Glutamatergic neuron (in vitro differentiated cells): ENCODE results near the gene NMU. TPM values are rescaled to one million over a fixed set of nuclear protein-coding genes. Genes with fewer than 3 reads are reported as not detected.
"Not testable (repeated sequence)": the region's sequence is repeated elsewhere in the genome, so short reads cannot be mapped to it uniquely, and the experiment has no call there.

Experiments
- DNase-seq: peaks from one replicate; pipeline ENCODE4 v3.0.0; 2022
- H3K27ac Mint-ChIP-seq: one replicate; pipeline ENCODE4 v1.8.0; 2020; ENCODE audit warnings: mild to moderate bottlenecking, mixed read lengths, inconsistent platforms; ENCODE audit not compliant: unreplicated experiment
- H3K27me3 Mint-ChIP-seq: one replicate; pipeline ENCODE4 v1.8.0; 2020; ENCODE audit warnings: mild to moderate bottlenecking, moderate library complexity, mixed read lengths, inconsistent platforms; ENCODE audit not compliant: unreplicated experiment
- H3K36me3 Mint-ChIP-seq: one replicate; pipeline ENCODE4 v1.8.0; 2020; ENCODE audit warnings: mild to moderate bottlenecking, mixed read lengths, inconsistent platforms; ENCODE audit not compliant: unreplicated experiment
- H3K4me1 Mint-ChIP-seq: one replicate; pipeline ENCODE4 v1.8.0; 2020; ENCODE audit warnings: mild to moderate bottlenecking, low read depth, mixed read lengths, inconsistent platforms; ENCODE audit not compliant: unreplicated experiment
- H3K4me3 Mint-ChIP-seq: one replicate; pipeline ENCODE4 v1.8.0; 2020; ENCODE audit warnings: mild to moderate bottlenecking, mixed read lengths, inconsistent platforms; ENCODE audit not compliant: unreplicated experiment
- H3K9me3 Mint-ChIP-seq: one replicate; pipeline ENCODE4 v1.8.0; 2020; ENCODE audit warnings: mild to moderate bottlenecking, moderate library complexity, mixed read lengths, inconsistent platforms; ENCODE audit not compliant: unreplicated experiment
- total RNA-seq: library from RNA; stranded (reverse); fragmentation: NEBNext Ultra II Directional; extraction: Animal tissue kit (Norgen Biotek cat#: 25700); gene quantifications from one replicate; pipeline ENCODE4 v1.2.1, GENCODE V29; 2021; ENCODE audit not compliant: unreplicated experiment
- TF ChIP-seq, protein P1 (sequence below): fragments of 200-600 bp; sonication (generic); IDR thresholded peaks from one replicate; pipeline ENCODE4 v1.5.0; 2021; ENCODE audit not compliant: partially characterized antibody, unreplicated experiment

NMU gene
- total RNA-seq, 1 donor from 2014 or later, result 9.4 TPM

DNA sequence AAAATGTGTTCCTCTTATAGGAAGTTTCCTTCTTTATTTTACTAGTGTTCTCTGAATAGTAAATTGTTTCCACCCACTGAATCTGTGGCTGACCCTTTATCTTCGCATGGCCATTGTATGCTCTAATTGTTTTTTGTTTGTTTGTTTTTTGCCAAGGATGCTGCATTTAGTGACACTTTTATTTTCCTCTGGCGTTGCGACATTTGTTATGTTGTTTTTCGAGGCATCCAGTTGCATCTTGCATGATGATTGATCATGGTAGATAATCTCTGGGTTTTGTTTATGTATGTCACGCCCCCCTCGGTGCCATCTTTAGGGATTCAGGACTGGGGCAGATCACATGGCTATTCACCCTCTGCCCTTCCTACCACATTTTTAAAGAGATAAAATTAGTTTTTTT lies 2.2 kb downstream of the NMU start:
- no peak overlapping the region for H3K27ac Mint-ChIP-seq
- peaks cover 4% of the 10 kb centered on the region for H3K27me3 Mint-ChIP-seq
- peaks cover 2% of the 10 kb centered on the region for H3K9me3 Mint-ChIP-seq
- H3K36me3 Mint-ChIP-seq, result no peaks in the 10 kb centered on the region
- peaks cover 21% of the 10 kb centered on the region for H3K4me1 Mint-ChIP-seq
- DNase-seq, result no peak
- no peak overlapping the region for H3K4me3 Mint-ChIP-seq
- TF ChIP-seq, protein P1, sequence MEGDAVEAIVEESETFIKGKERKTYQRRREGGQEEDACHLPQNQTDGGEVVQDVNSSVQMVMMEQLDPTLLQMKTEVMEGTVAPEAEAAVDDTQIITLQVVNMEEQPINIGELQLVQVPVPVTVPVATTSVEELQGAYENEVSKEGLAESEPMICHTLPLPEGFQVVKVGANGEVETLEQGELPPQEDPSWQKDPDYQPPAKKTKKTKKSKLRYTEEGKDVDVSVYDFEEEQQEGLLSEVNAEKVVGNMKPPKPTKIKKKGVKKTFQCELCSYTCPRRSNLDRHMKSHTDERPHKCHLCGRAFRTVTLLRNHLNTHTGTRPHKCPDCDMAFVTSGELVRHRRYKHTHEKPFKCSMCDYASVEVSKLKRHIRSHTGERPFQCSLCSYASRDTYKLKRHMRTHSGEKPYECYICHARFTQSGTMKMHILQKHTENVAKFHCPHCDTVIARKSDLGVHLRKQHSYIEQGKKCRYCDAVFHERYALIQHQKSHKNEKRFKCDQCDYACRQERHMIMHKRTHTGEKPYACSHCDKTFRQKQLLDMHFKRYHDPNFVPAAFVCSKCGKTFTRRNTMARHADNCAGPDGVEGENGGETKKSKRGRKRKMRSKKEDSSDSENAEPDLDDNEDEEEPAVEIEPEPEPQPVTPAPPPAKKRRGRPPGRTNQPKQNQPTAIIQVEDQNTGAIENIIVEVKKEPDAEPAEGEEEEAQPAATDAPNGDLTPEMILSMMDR, result no peak

DNA sequence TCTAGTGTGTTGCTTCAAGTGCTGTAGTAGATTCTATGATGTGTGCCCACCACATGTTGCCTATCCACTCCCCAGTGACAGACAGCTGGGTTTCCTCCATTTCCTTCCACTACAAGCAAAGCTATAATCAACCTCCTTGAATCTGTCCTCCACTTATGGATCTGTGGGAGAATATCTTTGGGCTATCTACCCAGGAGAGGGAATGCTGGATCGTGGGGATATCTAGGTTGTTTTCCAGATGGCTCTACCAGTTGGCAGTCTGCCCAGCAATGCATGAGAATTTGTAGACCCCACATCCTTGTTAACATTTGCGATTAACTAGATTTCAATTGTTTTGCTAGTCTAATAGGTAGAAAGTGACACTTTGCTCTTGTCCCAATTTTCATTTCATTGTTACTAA lies 10.3 kb downstream of the NMU start:
- DNase-seq, result no peak
- H3K4me1 Mint-ChIP-seq, result no peaks in the 10 kb centered on the region
- H3K27me3 Mint-ChIP-seq, result no peaks in the 10 kb centered on the region
- no peaks in the 10 kb centered on the region for H3K36me3 Mint-ChIP-seq
- H3K9me3 Mint-ChIP-seq, result no peaks in the 10 kb centered on the region
- H3K4me3 Mint-ChIP-seq, result no peak overlapping the region
- no peak overlapping the region for H3K27ac Mint-ChIP-seq
- TF ChIP-seq, protein P1, result no peak

DNA sequence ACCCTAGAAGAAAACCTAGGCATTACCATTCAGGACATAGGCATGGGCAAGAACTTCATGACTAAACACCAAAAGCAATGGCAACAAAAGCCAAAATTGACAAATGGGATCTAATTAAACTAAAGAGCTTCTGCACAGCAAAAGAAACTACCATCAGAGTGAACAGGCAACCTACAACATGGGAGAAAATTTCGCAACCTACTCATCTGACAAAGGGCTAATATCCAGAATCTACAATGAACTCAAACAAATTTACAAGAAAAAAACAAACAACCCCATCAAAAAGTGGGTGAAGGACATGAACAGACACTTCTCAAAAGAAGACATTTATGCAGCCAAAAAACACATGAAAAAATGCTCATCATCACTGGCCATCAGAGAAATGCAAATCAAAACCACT lies 12.0 kb downstream of the NMU start:
- H3K4me1 Mint-ChIP-seq, H3K27me3 Mint-ChIP-seq, H3K27ac Mint-ChIP-seq, H3K9me3 Mint-ChIP-seq, H3K4me3 Mint-ChIP-seq, DNase-seq, H3K36me3 Mint-ChIP-seq: not testable (repeated sequence)

DNA sequence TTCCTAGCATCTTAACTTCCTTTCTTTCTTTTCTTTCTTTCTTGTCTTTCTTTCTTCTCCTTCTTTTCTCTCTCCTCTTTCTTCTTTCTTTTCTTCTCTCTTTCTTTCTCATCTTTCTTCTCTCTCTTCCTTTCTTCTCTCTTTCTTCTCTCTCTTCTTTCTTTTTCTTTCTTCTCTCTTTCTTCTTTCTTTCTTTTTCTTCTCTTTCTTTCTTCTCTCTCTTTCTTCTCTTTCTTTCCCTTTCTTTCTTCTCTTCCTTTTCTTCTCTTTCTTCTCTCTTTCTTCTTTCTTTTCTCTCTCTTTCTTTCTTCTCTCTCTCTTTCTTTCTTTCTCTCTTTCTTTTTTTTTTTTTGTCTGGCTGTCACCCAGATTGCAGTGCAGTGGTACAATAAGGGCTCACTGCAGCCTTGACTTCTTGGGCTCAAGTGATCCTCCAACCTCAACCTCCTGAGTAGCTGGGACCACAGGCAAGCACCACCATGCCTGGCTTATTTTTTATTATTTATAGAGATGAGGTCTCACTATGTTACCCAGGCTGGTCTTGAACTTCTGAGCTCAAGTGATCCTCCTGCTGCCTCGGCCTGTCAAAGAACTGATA lies 17.5 kb downstream of the NMU start:
- no peak for DNase-seq

DNA sequence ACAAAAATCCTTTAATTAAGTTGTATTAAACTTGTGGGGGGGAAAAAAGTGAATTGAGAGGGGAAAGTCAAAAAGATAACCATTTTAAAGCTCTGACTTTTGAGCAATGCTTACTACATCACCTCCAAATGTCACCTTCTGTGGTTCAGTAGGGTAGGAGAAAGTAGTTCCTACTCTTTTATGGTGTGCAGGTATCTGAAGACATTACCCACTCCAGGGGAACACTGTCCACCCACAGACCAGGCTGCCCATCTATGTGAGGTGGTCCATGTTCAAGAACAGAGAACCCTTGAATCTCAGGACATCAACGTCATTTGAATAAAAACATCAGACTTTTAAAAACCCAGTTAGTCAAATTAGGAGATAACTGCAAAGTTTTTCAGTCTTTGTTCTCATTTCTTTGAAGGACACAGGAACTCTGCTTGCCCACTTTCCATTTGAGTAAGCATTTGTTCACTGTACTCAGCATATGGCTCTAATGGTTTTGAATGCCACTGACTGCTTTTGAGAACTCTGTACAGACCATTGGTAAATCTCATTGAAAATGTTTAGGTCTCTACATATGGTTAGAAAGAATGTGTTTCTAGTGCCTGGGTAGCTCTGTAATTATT lies 18.4 kb downstream of the NMU start:
- Mint-ChIP-seq H3K27ac (no peak overlapping the region), H3K4me3 (no peak overlapping the region), H3K9me3 (no peaks in the 10 kb centered on the region), H3K27me3 (peaks cover 3% of the 10 kb centered on the region), H3K36me3 (no peaks in the 10 kb centered on the region), H3K4me1 (no peaks in the 10 kb centered on the region)
- TF ChIP-seq, protein P1, result no peak
- no peak for DNase-seq

More for the DNA sequence above, 17.5 kb downstream of the NMU start:
- Mint-ChIP-seq H3K27me3 (peaks cover 3% of the 10 kb centered on the region), H3K36me3 (no peaks in the 10 kb centered on the region), H3K9me3 (no peaks in the 10 kb centered on the region), H3K4me3 (peak overlapping the region; percentile 63), H3K4me1 (no peaks in the 10 kb centered on the region), H3K27ac (no peak overlapping the region)
- TF ChIP-seq, protein P1, result no peak
